ENCODE results near the gene METTL16.

METTL16 gene

DNA sequence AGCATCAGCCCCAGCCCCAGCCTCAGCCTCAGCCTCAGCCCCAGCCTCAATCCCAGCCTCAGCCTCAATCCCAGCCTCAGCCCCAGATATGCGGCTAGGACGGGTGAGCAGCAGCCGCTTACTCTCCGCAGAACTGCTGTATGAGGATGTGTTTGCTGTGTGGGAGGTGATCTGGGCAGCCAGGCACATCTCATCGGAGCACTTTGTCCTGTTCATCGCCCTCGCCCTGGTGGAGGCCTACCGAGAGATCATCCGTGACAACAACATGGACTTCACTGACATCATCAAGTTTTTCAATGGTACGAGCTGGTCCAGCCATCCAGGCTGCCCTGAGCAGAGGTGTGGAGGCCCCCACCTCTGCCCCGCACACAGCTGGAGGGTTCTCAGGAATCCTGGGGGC is 132.8 kb downstream of the METTL16 start:
- DNase-seq: no peak

DNA sequence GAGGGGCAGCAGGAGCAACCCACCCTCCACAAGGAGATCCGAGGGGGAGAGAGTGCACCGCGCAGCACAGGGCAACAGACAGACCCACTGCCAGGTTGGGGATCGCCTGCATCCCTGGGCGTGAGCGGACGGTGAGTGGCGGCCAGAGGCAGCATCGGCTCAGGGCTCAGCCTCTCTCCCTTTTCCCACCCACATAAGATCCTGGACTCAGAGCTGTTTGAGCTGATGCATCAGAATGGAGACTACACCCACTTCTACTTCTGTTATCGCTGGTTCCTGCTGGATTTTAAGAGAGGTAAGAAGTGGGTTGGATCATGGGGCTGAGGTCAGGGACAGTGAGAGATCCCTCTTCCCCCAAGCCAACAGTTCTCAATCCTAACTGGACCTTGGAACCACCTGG is 134.0 kb downstream of the METTL16 start:
- DNase-seq: no peak

DNA sequence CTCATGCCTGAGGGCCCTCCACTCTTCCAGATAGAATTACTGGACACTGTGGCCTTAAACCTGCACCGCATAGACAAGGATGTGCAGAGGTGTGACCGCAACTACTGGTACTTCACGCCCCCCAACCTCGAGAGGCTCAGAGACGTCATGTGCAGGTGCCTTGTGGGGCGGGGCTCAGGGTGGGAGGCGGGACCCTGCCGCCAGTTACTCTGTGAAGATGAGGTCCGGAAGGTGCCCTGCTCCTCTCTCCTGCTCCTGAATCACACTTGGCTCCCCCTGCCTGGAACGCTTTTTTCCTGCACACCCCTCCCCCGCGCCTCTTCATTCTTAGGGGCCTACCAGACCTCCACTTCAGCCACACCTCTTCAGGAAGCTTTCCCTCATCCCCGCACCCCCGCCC is 135.6 kb downstream of the METTL16 start:
- no peak for DNase-seq

DNA sequence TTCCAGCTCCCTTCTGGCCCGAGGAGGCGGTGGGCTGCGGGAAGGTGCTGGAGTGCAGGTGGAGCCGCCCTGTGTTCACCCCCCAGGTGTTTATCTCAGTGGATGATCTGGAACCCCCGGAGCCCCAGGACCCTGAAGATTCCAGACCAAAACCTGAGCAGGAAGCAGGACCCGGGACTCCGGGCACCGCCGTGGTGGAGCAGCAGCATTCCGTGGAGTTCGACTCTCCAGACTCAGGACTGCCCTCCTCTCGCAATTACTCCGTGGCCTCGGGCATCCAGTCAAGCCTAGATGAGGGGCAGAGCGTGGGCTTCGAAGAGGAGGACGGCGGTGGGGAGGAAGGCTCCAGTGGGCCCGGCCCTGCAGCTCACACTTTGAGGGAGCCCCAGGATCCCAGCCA is 136.3 kb downstream of the METTL16 start:
- DNase-seq: no peak

DNA sequence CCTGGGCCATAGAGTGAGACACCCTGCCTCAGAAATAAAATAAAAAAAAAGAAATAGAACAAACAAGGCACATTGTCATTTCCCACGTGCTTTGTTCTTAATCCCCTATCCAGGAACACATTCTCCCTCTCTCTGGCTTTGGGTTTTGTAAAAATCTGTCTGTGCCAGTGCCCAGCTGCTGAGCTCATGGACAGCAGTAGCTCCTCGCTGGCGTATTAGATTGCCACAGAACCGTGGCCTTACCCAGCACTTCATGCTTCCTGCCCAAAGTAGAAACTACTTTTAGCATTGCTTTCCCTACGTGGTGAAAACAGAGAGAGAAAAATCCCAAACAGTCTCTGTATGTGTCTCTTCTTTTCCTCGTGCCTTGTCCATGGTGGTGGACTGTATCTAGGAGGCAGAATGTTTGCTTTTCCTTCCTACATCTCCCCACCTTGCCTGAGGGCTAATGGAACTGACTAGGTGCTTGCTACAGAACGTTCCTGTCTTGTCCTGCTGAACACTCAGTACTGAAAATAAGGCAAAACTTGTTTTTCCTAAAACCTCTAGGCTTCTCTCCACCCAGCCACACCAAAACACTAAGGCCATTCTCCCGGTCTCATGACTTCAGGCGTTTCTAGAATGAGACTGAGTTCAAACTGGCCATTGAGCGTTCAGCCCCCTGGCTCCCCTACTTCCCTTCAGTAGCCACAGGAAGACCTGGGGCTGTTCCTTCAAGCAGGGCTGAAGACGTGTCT is 137.0 kb downstream of the METTL16 start:
- DNase-seq: no peak

DNA sequence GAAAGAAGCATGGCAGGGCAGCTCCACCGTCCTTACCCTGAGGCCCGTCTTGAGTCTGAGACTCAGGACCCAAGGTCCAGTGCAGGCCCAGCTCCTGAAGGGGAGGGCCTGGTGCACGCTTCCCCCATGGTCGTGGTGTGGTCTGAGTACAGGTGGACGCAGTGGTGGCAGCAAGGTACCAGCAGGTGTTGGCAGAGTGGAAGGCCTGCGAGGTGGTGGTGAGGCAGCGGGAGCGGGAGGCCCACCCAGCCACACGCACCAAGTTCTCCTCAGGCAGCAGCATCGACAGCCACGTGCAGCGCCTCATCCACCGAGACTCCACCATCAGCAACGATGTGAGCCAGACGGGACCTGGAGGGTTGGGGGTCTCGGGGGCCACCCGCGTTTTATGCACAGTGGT is 138.5 kb downstream of the METTL16 start:
- DNase-seq: no peak

DNA sequence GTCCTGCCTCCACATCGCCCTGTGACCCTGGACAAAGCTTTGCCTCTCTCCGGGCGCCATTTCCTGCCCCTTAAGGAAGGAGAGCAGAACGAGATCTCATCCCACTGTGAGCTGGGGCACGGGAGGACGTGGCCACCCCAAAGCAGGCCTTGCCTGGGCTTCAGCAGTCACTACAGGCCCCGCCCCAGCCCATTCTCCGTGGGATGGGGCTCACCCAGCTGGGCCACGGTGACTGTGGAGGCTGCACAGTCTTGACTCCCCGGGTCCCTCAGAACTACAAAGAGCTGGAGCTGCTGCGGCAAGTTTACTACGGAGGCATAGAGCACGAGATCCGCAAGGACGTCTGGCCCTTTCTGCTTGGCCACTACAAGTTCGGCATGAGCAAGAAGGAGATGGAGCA is 139.0 kb downstream of the METTL16 start:
- no peak for DNase-seq

DNA sequence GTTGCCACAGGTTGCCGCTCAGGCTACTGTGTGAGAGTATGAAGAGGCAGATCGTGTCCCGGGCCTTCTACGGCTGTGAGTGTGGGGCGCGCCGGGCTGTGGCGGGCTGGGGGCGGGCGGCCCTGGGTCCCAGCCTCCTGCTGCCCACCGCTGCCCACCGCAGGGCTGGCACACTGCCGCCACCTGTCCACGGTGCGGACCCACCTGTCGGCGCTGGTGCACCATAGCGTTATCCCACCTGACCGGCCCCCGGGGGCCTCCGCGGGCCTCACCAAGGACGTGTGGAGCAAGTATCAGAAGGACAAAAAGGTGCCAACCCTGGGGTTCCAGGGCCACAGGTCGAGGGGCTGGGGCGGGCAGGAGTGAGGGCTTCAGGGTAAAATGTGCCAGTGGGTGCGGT is 139.5 kb downstream of the METTL16 start:
- DNase-seq: no peak

DNA sequence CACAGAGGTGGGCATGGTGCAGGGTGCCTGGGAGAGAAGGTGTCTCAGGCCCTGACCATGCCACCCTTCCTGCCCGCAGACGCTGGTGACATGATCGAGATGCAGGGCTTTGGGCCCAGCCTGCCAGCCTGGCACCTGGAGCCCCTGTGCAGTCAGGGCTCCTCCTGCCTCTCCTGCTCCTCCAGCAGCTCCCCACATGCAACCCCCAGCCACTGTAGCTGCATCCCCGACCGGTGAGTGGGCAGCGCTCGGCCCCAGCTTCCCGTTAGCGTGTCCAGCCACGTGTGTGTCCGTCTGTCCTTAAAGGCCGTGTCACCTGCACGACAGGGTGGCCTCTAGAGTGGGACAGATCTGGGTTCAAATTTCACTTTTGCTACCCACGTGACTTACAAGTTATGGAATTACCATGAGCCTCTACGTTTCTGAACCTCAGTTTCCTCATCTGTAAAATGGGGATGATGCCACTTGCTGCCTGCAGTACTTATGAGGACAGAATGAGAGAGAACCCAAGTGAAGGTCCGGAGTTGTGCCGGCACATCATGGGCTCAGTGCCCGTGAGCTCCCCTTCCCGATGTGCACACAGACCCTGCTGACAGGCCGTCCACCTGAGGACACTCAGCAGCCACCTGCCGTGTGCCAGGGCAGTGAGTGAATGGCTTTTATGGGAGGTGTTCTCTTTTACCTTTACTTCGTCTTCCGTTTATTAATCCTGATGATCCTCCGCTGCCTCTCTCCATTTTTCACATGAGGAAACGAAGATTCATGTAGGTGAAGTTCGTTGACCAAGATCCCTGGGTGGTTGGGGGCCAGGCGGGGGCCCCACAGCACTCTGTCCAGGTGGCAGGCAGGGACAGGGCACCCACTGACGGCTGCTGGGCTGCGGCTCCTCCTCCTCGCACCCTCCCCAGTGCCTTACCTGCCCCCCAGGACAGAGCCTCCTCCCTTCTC is 140.2 kb downstream of the METTL16 start:
- no peak for DNase-seq

DNA sequence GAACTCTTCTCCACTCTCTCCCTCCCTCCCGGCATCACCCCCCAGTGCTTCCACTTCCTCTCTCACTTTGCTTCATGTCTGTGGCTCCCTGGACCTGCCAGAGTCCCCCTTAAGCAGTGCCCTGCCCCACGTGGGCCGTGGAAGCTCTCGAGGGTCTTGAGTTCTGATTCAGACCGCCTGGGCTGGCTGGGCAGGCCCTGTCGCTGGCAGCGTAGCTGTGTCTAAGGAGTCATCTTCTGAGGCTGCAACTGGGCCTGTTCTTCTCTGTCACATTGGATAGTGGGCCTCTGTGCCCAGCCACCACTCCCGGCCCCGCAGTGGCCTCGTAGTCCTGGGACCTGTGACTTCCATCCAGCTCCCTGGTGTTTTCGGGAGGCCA is 141.5 kb downstream of the METTL16 start:
- DNase-seq: no peak

DNA sequence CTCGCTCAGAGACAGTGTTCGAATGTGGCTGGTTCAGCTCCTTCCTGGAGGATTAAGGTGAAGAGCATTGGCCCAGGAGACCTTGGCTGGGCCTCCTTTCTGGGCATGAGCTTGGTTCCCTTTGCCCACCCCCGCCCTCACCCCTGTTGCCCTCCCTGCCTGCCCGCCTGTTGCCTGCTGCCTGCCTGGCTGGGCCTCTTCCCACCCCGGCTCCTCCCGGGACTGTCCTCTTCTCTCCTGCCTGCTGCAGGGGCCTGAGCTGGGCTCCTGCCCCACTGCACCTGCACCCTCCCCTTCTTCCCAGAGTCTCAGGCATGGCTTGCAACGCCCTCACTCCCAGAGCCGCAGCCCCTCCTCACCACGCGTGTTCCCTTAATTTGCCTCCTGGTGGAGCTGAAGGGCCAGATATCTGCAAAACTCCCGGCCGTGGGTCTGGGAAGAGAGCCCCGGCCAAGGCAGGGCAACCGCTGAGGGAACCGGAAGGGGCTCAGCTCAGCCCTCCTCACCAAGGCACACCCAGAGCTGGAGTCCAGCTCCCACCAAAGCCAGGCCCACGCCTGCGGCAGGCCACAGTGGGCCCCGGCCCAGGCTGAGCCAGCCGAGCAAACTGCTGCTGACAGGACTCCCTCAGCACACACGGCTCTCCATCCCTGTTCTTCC is 142.0 kb downstream of the METTL16 start:
- DNase-seq: no peak

DNA sequence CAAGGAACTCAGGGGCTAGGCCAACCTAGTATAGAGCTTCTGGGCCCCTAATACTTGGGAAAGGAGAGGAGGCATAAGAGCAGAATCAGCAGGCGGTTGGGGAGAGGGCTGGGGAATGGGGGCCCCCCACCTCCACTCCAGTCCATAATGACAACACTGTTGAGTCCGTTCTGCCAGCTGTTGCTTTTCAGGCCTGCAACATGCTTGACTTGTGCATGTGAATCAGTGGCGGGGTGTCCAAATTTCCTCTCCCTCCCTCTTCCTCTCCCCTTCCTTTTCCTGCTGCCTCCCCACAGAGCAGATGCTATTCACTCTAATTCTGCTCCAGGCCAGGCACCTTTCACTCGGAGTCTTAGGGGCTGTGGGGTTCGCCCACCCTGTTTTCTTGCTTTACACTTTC is 142.6 kb downstream of the METTL16 start:
- no peak for DNase-seq

DNA sequence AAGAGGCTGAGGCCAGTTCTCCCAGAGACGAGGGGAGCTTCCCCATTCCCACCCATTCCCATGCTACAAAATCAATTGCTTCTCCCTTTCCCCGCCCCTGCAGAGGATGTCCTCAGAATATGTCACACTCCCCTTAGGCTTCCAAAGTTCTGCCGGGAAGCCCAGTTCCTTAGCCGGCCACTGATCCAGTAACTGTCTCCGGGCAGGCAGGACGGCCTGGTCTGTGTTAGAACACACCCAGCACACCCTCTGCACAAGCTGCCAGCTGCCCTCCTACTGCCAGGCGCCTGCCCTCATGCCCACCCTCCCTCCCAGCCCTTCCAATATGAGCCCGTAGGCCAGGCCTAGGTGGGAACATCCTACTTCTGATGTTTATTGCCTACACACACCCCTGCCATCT is 143.3 kb downstream of the METTL16 start:
- no peak for DNase-seq

DNA sequence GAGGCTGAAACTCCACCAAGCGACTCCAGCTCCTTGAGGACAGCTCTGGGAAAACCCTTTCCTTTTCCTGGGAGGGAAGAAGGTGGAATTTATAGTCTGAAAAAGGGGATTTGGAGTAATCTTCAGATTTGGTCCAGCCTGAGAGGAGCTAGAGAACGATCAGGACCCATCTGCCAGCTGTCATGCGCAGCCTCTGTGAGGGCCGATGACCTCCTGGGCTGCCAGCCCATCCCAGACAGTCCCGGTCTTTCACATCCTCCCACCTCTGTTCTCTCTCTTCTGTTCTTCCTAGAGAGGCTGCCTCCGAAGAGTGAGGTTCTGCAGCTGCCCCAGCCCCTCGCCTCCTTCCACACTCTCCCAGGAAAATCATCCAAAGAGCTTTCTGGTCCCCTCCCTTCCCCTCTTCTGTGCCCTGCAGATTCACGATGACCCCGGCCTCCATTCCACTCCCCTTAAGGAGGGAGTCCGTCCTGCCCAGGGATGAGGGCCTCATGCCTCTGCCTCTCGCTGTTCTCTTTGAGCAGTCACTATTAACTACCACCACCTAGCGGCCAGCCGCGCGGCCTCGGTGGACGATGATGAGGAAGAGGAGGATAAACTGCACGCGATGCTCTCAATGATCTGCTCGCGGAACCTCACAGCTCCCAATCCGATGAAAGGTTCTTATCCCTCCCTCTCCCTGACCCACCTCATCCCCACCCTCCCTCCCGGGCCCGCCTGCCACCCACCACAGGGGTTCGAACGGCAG is 144.8 kb downstream of the METTL16 start:
- DNase-seq: no peak
